ENCODE measurements around the gene DKK2.

DKK2 gene

DNA sequence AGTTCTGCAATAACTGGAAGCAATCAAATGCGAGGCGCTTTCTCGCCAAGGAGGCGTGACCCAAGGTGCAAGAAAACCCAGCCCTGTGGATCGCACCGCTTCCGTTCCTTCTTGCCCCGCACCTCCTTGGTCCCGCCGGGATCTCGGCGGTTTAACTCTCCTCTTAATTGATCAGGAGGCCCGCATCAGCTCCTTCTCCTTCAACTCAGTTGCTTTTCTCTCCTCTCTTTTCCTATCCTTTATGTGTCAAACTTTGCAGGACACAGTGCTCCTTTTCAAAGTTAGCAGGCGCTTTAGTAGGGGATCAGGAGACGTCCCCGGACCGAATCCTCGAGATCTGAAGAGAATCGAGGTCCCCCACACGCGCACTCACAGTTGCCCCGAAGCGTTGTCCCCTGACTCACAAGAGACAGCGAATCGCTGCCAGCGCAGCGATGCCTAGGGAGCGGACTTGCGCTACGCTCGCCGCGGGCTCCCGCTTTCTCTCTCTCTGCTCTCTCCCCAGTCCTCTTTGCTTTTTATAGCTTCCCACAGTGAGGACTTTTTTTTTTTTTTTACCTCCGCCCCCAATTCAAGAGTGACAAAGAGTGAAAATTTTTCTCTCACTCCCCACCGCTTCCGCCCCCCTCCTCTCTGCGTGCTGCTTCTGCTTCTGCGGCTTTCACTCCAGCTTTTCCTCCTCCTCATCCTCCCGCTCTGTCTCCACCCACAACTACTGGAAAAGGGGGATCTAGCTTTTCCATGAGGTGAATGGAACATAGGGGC lies at the start of gene DKK2:
Gene DKK2, minus strand, starts transcription at position 495 of the 765 bp plus-strand sequence. CDS start 722 bp downstream, outside the sequence.
- no peak for DNase-seq (ENCODE audit: low spot score)

DNA sequence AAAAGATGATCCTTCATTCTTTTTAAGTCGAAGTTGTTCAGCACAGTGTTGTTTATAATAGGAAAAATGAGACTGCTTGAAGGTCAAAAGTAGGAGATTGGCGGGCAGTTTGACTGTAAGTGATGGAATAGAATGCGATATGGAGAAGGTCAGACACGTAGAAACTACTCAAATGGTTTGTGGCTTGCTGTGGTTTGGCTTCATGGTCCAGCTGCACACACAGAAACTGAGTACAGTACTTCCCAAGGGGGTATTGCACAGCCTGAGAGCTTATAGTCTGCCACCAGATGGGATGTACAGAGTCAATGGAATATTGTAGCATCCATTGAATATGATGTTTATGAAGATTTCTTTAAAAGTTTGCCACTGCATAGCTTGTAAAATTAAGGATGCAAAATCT lies 41.1 kb upstream of the DKK2 start:
- DNase-seq (ENCODE audit: low spot score), result no peak

- no peak for DNase-seq (ENCODE audit: low spot score)
These were observed 37.0 kb upstream of the DKK2 start for GRCh38 chr4:107072836-107073736.

DNA sequence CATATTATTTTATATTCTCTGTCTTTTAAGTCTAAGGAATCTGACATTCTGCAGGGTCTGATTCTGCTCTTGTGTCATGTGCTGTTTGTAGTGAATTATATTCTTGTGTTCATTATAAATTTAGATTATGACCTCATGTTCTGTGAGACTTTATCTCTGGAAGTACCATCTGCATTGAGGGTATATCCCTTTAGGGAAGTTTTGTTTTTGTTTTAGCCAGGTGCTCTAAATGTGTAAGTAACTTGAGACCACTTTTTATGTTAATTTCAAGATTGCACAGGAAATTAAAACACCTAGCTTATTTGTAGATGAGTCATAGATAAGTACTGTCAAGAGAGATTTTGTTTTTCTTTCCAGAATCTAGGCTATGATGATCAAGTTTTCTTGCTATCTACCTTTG lies 35.0 kb upstream of the DKK2 start:
- DNase-seq (ENCODE audit: low spot score), result no peak

GRCh38 chr4:107069049-107069448 lies 32.9 kb upstream of the DKK2 start:
- DNase-seq (ENCODE audit: low spot score), result no peak

DNA sequence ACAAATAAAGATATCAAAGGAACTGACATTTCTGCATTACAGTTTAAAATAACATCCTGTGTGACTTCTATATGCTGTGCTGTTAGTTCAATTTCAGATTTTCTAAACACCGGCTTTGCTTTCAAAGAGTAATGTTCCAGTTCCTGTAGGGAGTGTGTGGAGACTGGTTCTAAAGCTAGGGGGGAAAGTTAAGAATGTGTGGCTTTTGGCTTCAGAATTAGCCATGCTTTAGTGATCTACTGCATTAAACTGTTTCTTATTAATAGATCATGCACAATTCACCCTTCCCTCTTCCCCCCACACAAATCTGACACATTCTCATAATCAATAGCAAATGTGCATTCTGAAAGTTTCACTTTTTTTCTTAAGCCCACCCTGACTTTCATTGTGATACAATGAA lies 32.0 kb upstream of the DKK2 start:
- no peak for DNase-seq (ENCODE audit: low spot score)

DNA sequence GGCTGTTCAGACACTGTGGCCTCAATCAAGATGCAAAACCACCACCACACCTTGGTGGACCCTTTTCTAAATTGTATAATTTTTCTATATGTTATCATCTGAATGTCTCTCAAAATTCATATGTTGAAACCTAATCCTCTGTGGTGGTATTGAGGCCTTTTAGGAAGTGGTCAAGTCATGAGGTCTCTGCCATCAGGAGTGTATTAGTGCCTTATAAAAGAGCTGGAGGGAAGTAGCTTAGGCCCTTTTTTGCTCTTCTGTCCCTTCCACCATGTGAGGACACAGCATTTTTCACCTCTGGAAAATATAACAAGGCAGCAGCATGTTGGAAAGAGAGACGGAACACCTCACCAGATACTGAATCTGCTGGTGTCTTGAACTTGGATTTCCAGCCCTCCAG lies 30.5 kb upstream of the DKK2 start:
- DNase-seq (ENCODE audit: low spot score), result no peak

DNA sequence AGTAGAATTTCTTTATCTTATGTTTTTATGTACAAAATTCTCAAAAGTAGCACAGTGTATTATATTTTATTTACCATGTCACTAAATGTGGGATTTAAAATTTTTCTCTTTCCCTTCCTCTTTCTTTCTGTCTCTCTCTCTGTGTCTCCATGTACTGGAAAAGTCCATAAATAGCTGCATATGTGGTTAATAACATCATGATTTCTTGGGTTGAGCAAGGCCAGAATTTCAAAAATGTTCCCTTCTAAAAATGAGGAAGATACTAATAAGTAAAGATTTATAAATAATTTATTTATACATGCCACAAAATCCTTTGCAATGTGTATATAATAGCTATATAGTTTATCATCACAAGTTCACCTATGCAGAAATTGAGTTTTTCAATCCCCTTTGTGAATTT lies 29.1 kb upstream of the DKK2 start:
- DNase-seq (ENCODE audit: low spot score), result no peak

- DNase-seq (ENCODE audit: low spot score), result no peak
These were observed 24.3 kb upstream of the DKK2 start for GRCh38 chr4:107060388-107060787.

GRCh38 chr4:107058828-107059227 lies 22.7 kb upstream of the DKK2 start:
- no peak for DNase-seq (ENCODE audit: low spot score)

DNA sequence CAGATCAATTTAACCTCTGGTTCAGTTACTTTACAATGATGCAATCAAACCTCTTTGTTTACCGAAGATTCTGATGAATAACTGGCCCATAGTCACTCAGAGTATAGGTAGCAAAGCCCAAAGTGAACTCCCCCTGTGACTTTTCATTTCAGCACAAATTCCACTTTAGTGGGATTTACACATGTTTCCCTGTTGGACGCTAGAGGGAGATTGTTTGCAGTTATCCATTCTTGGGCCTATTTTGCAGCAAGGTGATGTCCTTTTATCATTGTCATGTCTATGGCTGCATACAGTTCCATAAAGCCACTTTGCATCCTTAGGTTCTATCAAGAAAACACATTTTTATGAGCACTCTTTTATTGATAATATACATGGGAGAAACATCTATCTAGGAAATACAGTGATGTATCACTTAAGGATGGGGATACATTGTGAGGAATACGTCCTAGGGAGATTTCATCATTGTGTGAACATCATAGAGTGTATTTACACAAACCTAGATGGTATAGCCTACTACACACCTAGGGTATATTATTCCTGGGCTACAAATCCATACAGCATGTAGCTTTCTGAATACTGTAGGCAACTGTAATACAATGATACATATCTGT lies 14.5 kb upstream of the DKK2 start:
- no peak for DNase-seq (ENCODE audit: low spot score)

DNA sequence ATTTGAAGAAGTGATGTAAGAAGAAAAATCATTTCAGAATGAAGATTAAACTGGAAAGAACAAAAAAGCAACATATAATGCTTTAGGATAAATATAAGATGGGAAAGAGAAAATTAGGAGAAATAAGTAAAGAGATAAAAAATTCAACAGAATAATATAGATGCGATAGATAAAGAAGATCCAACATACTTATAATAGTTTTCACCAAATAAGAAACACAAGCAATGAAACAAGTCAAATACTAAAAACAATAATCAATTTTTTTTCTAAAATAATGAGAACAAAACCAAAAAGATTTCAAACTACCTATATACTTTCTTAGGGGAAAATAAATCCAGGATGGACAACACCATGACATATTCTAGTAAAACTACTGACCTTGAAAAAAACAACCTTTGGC lies 10.1 kb upstream of the DKK2 start:
- no peak for DNase-seq (ENCODE audit: low spot score)

- no peak for DNase-seq (ENCODE audit: low spot score)
These were observed 8.1 kb upstream of the DKK2 start for GRCh38 chr4:107044170-107044569.

- no peak for DNase-seq (ENCODE audit: low spot score)
These were observed 1.1 kb upstream of the DKK2 start for GRCh38 chr4:107037199-107037584.

DNA sequence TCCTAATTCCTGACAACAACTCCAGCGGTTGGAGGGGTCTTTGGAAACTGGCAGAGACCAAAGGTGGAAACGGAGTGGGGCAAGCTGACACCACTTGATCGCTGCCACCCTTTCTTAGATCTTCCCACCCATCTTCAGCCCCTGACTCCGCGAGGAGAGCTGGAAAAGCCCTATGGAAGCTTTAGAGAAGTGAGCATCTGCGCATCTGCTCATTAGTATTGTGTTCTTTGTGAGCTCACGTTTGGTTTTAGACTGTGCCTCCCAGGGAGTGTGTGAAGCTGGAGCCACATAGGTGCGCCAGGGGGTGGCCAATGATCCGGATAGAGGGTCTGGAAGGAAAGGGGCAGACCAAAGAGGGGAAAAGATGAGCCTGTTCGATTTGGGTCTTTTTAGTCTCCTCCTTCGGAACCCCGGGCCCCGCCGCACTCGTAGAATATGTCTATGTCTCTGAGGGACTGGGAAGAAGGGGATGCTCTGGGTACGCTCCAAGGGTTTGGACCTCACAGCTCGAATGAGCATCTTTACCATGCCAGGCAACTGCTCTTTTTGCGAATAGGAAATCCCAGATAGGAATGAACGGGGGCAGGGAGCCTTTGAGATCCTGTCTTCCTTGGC lies 578 bp upstream of the DKK2 start:
- DNase-seq (ENCODE audit: low spot score), result no peak

- DNase-seq (ENCODE audit: low spot score), result no peak
These were observed 906 bp downstream of the DKK2 start for GRCh38 chr4:107034996-107035818.

- no peak for DNase-seq (ENCODE audit: low spot score)
These were observed 1.8 kb downstream of the DKK2 start for GRCh38 chr4:107034091-107034995.

- no peak for DNase-seq (ENCODE audit: low spot score)
These were observed 8.7 kb downstream of the DKK2 start for GRCh38 chr4:107027379-107027778.

DNA sequence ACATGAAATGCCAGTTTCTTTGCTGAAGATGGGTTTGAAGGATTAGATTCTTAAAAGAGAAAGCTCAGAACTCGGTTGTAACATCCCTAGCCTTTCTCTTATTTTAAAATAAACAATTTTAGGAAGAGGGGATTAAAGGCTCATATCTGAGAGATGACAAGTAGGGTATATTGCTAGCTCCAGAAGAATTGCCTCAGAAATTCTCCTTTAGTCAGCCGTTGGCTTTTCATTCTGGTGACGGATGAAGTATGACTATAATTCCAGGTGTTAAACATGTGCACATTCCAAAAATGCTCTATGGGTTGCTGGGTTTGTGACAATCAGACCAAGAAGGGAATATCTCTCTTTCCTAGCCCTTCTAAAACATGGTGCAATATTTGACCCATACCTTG lies 17.8 kb downstream of the DKK2 start:
- no peak for DNase-seq (ENCODE audit: low spot score)
